H54 (cell line): ENCODE results near the gene FBXO38.

Source experiments
- DNase-seq: peaks from one replicate; pipeline ENCODE4 v3.0.0; 2011; ENCODE audit warnings: low spot score, mixed read lengths; ENCODE audit not compliant: insufficient read length
- FAIRE-seq: peaks from 3 replicates; lab custom pipeline; 2011; peaks lifted over from hg19 to GRCh38; lab: Jason Lieb, UNC
- POLR2A ChIP-seq: IDR thresholded peaks from 2 replicates; pipeline ENCODE4 v1.6.1; 2011; ENCODE audit warnings: low read depth, mild to moderate bottlenecking, low read length

FBXO38 gene

DNA sequence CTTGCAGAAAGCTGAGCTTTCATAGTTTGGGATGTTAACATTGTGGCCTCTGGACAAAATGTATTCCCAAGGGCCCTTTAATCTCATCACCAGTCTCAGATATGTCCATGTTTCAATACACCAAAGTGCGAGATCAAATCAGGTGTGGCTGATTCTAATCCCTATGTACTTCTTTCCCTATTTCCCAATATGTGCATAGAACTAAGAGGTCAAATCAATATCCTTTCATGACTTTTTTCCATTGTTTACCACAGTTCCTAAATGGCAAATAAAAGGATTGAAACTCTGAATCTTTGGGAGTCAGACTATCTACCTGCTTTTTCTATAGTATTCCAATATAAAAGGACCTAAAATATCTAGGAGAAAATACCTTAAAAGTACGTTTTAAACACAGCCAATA is 105.0 kb downstream of the FBXO38 start:
- no peak for FAIRE-seq
- no peak for DNase-seq
- no peak for TF ChIP-seq POLR2A

GRCh38 chr5:148491015-148491792 is 107.4 kb downstream of the FBXO38 start:
- DNase-seq (no peak), FAIRE-seq (no peak)

DNA sequence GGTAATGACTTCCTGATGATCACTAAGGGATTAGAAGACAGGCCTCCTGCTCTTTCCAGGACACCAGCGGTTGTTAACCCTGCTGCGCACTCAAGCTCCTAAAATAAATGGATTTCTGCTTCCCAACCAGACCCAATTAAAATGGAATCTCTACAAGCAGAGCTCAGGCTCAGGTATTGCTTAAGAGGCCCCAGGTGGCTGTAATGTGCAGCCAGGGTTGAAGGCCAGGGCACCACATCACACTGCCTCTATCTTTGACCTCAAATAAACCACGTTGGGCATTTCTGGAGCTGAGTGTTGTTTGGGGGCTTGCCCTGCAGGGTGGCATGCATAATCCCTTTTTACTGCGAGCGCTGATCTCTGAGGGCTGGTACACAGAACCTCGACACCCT is 108.0 kb downstream of the FBXO38 start:
- TF ChIP-seq POLR2A = no peak
- DNase-seq (no peak), FAIRE-seq (no peak)

More at GRCh38 chr5:148491015-148491792, 107.4 kb downstream of the FBXO38 start:
- TF ChIP-seq POLR2A = no peak

DNA sequence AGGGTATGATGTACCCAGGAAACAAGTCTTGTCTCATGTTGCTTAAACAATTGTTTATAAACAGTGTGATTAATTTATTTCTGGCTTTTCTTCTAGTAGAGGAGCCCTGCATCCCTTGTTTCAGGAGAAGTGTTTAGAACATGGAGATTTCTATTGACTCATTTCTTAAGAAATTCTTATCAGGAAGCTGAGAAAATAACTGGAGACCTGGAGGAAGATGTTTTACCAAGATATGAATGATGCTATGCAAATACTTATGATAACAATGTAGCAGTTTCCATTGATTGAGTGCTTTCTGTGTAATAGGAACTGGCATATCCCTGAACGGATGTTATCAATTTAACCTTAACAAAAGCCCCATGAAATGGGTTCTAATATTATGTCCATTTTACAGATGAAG is 108.6 kb downstream of the FBXO38 start:
- DNase-seq = no peak
- no peak for FAIRE-seq
- TF ChIP-seq POLR2A = no peak
